H1 (cell line): Measurements from ENCODE around the gene UCP1. TPM values are rescaled to one million over a fixed set of nuclear protein-coding genes. Genes with fewer than 3 reads are reported as not detected.

ENCODE experiments used
- CBX8 ChIP-seq: fragments of 300-800, 300-1000 bp; sonication (generic); IDR thresholded peaks from 2 replicates; pipeline ENCODE4 v1.7.1; 2016; ENCODE audit warnings: low read depth, low read length, borderline replicate concordance
- HDAC6 ChIP-seq: IDR thresholded peaks from one replicate; pipeline ENCODE4 v1.7.1; 2012; ENCODE audit warnings: low read depth, mild to moderate bottlenecking, inconsistent platforms, low read length, moderate library complexity
- polyA plus RNA-seq, 7 experiments: library from polyadenylated mRNA; depleted of rRNA in 3 of 7; stranded (reverse) in 5 of 7; unstranded in 2 of 7; fragments of >200 nt in 5 of 7; fragments of 200-250 nt in 2 of 7; gene quantifications; 1 replicate in 5 of 7; 2 replicates in 1 of 7; 4 replicates in 1 of 7; pipeline versions ENCODE4 v1.2.1 to v1.2.3, GENCODE V29; 2011 to 2013; ENCODE audit warnings: missing spikeins in 2 of 7, mixed read lengths in 2 of 7
- total RNA-seq: library from RNA; stranded (reverse); fragmentation: NEBNext Ultra II Directional; extraction: Animal tissue kit (Norgen Biotek cat#: 25700); gene quantifications from 2 replicates; pipeline ENCODE4 v1.2.1, GENCODE V29; 2021

The UCP1 gene
- total and polyA plus RNA-seq, 2 of the 8 experiments (the other 6 are each of a cell fraction or from before 2014, with no cell fraction given): 0.20 to 0.44 TPM

DNA sequence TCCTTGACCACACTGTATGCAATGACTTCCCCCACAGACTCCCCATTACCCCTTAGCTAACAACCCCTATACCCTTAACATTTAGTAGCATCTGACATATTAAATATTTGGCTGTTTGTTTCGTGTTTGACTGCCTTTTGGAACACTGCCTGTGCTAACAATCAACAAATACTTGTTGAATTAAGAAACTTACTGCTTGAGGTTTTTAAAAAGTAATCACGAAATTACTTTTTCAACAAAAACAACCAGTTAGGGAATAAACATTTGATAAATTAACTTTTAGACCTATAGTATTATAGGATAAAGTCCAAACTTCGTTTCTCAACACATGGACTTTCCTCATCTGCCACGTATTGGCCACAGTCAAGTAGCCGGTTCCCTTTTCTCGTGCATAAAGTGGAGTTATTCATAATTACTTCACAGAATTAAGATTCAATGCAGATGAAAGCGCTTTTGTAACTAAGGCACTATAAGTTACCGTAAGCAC lies 45.3 kb downstream of the UCP1 start (continued):
- TF ChIP-seq CBX8 (no peak), HDAC6 (no peak)
- TF ChIP-seq, all 59 proteins: peak for 0
